Nephron (organoid): Measurements from ENCODE around the gene CYP20A1.
"Not testable (repeated sequence)": the region's sequence is repeated elsewhere in the genome, so short reads cannot be mapped to it uniquely, and the experiment has no call there.

Experiments used
- H3K27ac Mint-ChIP-seq, 3 experiments: 2 replicates each; pipeline ENCODE4 v1.8.0; 2020; ENCODE audit warnings: mixed read lengths in 3 of 3, mild to moderate bottlenecking in 2 of 3, moderate library complexity in 1 of 3
- H3K27me3 Mint-ChIP-seq: 2 replicates; pipeline ENCODE4 v1.8.0; 2021; ENCODE audit warnings: low read depth, mild to moderate bottlenecking, moderate library complexity, mixed read lengths
- H3K36me3 Mint-ChIP-seq: 2 replicates; pipeline ENCODE4 v1.8.0; 2020; ENCODE audit warnings: low read depth, mixed read lengths
- H3K4me1 Mint-ChIP-seq: 2 replicates; pipeline ENCODE4 v1.8.0; 2020; ENCODE audit warnings: mixed read lengths
- H3K4me3 Mint-ChIP-seq, 3 experiments: 2 replicates each; pipeline ENCODE4 v1.8.0; 2020; ENCODE audit warnings: mild to moderate bottlenecking in 3 of 3, mixed read lengths in 3 of 3, moderate library complexity in 2 of 3
- H3K9me3 Mint-ChIP-seq: 2 replicates; pipeline ENCODE4 v1.8.0; 2020; ENCODE audit warnings: mixed read lengths
- TF ChIP-seq, protein P1 (sequence below), 3 experiments: fragments of 200-600 bp; sonication (generic); IDR thresholded peaks; one replicate each; pipeline ENCODE4 v1.5.0; 2021; ENCODE audit warnings: antibody characterized with exemption in 3 of 3; ENCODE audit not compliant: unreplicated experiment in 3 of 3

The CYP20A1 gene

DNA sequence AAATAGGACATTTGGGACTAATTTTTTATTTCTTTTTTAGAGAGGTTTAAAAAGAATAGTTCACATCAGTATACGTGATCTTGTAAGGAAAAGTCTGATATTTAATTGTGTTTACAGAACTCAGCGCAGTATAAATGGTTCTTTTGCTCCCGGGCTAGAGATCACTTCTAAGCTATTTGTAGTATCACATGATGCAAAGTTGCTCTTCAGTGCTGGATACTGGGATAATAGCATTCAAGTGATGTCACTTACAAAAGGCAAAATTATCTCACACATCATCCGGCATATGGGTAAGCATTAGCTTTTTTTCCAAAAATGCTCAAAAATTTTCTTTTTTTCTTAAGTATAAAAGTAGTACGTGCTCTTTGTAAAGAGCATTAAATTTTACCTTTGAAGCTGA, 37.4 kb upstream of the CYP20A1 start:
- Mint-ChIP-seq H3K27me3 (no peaks in the 10 kb centered on the region), H3K4me3 (no peak overlapping the region), H3K27ac (no peak overlapping the region), H3K9me3 (peaks cover 6% of the 10 kb centered on the region), H3K36me3 (peaks cover 33% of the 10 kb centered on the region), H3K4me1 (no peaks in the 10 kb centered on the region)
- TF ChIP-seq, protein P1, sequence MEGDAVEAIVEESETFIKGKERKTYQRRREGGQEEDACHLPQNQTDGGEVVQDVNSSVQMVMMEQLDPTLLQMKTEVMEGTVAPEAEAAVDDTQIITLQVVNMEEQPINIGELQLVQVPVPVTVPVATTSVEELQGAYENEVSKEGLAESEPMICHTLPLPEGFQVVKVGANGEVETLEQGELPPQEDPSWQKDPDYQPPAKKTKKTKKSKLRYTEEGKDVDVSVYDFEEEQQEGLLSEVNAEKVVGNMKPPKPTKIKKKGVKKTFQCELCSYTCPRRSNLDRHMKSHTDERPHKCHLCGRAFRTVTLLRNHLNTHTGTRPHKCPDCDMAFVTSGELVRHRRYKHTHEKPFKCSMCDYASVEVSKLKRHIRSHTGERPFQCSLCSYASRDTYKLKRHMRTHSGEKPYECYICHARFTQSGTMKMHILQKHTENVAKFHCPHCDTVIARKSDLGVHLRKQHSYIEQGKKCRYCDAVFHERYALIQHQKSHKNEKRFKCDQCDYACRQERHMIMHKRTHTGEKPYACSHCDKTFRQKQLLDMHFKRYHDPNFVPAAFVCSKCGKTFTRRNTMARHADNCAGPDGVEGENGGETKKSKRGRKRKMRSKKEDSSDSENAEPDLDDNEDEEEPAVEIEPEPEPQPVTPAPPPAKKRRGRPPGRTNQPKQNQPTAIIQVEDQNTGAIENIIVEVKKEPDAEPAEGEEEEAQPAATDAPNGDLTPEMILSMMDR (IDR thresholded peaks at IDR 0.05; ENCODE audit: unreplicated experiment in 3 of 3): no peak

DNA sequence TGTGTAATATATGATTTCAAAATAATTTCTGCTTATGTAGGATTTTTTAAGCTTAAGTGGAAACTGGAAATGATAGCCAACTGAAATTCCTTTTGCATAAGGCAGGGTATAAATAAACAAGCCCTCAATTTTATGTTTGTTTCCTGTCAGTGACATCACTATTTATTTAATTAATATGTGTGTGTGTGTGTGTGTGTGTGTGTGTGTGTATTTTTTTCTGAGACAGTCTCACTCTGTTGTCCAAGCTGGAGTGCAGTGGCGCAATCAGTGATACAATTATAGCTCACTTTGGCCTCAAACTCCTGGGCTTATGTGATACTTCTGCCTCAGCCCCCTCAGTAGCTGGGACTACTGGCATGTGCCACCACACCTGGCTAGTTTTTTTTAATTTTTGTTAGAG, 29.3 kb upstream of the CYP20A1 start:
- H3K9me3 Mint-ChIP-seq: peaks cover 6% of the 10 kb centered on the region
- peaks cover 42% of the 10 kb centered on the region for H3K36me3 Mint-ChIP-seq
- H3K4me1 Mint-ChIP-seq: no peaks in the 10 kb centered on the region
- TF ChIP-seq, protein P1 (IDR thresholded peaks at IDR 0.05; ENCODE audit: unreplicated experiment in 3 of 3): no peak
- no peak overlapping the region for H3K27ac Mint-ChIP-seq
- H3K27me3 Mint-ChIP-seq: no peaks in the 10 kb centered on the region
- H3K4me3 Mint-ChIP-seq: no peak overlapping the region

DNA sequence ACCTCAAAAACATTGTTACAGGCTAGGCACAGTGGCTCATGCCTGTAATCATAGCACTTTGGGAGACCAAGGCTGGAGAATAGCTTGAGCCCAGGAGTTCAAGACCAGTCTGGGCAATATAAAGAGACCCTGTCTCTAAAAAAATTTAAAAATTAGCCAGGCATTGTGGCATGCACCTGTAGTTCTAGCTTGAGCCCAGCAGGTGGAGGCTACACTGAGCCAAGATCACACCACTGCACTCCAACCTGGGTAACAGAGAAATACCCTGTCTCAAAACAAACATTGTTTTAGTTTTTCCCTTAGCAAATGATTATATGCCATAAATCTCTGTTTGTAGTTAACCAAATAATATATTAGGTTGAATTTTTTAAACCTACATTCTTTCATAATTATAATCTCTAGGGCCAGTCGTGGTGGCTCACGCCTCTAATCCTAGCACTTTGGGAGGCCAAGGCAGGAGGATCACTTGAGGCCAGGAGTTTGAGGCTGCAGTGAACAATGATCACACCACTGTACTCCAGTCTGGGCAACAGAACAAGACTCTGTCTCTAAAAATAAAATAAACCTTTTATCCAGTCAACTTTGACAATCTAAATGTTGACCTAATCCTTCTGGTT, 13.3 kb upstream of the CYP20A1 start:
- Mint-ChIP-seq H3K27ac (no peak overlapping the region), H3K4me3 (no peak overlapping the region), H3K27me3 (no peaks in the 10 kb centered on the region), H3K4me1 (no peaks in the 10 kb centered on the region), H3K9me3 (peaks cover 5% of the 10 kb centered on the region), H3K36me3 (no peaks in the 10 kb centered on the region)
- TF ChIP-seq, protein P1 (IDR thresholded peaks at IDR 0.05; ENCODE audit: unreplicated experiment in 3 of 3): peak; percentile 64 to 69 (median 68)

DNA sequence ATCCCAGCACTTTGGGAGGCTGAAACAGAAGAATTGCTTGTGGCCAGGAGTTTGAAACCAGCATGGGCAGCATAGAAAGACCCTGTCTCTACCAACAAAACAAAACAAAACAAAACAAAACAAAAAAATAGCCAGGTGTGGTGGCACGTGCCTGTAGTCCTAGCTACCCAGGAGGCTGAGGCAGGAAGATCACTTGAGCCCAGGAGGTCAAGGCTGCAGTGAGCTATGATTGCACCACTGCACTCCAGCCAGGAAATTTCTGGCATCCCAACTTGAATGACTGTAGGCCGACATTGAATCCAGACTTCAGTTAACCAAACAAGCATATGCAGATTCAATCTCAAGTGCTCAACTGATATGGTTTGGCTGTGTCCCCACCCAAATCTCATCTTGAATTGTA, 9.1 kb upstream of the CYP20A1 start:
- H3K27ac Mint-ChIP-seq, H3K36me3 Mint-ChIP-seq, H3K4me1 Mint-ChIP-seq, H3K4me3 Mint-ChIP-seq, H3K27me3 Mint-ChIP-seq, H3K9me3 Mint-ChIP-seq: not testable (repeated sequence)

DNA sequence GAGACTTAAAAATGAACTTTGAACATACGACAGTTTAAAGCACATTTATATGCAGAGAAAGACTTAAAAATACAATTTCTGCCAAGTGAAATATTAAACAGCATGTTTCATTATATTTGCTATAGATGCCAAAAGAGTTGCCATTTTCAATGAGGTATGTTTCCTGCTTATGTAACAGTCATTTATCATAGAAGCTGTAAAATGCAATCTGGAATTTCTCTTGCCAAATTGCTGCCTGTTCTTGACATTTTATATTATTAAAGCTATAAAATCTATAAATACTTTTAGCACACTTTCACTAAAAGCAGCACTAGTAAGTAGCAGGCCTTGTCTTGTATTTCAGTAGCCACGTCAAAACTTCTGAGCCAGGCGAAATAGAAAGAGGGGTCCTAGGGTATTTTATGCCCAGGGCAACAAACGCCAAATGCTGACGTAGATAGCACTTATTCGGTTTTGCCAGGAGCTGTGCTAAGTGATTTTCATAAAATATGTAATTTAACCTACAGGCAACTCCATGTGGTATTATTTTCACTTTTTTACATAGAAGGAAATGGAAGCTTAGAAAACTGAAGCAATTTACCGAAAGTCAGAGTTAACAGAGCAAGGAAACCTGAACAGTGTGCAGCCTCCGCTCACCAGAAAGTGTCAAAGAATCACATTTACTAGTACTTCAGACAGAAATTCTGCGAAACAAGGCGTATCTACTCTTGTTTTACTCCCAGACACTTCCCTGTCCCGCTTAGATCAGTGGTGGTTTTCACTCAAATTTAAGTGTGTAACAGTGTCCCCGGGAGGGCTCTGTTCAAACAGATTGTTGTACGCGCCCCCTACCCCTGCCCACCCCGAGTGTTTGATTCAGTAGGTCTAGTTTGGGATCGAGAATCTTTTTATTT, 1.2 kb upstream of the CYP20A1 start:
- TF ChIP-seq, protein P1 (IDR thresholded peaks at IDR 0.05; ENCODE audit: unreplicated experiment in 3 of 3): no peak
- no peaks in the 10 kb centered on the region for H3K27me3 Mint-ChIP-seq
- peaks cover 13% of the 10 kb centered on the region for H3K4me1 Mint-ChIP-seq
- H3K9me3 Mint-ChIP-seq: no peaks in the 10 kb centered on the region
- peak overlapping the region; percentile 55 to 89 (median 89) for H3K27ac Mint-ChIP-seq
- H3K36me3 Mint-ChIP-seq: peaks cover 19% of the 10 kb centered on the region
- peak overlapping the region; percentile 85 to 99 (median 95) for H3K4me3 Mint-ChIP-seq

DNA sequence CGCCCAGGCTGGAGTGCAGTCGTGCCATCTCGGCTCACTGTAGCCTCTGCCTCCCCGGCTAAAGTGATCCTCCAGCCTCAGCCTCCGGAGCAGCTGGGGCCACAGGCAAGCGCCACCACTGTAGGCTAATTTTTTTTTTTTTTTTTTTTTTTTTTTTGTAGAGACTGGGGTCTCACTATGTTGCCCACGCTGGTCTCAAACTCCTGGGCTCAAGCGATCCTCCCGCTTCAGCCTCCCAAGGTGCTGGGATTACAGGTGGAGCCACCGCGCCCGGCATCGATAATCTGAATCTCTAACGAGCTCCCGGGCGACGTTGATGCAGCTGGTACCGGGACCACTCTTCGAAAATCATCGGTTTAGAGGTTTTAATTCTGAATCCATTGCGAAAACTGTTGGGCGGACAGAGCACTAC, 520 bp upstream of the CYP20A1 start:
- TF ChIP-seq, protein P1 (IDR thresholded peaks at IDR 0.05; ENCODE audit: unreplicated experiment in 3 of 3): no peak
- H3K4me3 Mint-ChIP-seq: peak overlapping the region; percentile 95 to 99 (median 96)

More for the DNA sequence above, 520 bp upstream of the CYP20A1 start:
- Mint-ChIP-seq H3K4me1 (peaks cover 13% of the 10 kb centered on the region), H3K36me3 (peaks cover 26% of the 10 kb centered on the region), H3K27me3 (no peaks in the 10 kb centered on the region), H3K27ac (peak overlapping the region; percentile 89 to 98 (median 97)), H3K9me3 (no peaks in the 10 kb centered on the region)
